Naive B cell (primary cell): ENCODE data around the gene MAP3K14. TPM values are rescaled to one million over a fixed set of nuclear protein-coding genes. Genes with fewer than 3 reads are reported as not detected.
"Not testable (repeated sequence)": the region's sequence is repeated elsewhere in the genome, so short reads cannot be mapped to it uniquely, and the experiment has no call there.

ENCODE experiments used
- ATAC-seq, 2 donors: fragments of 150-1000 bp; cut with Tn5 transposase; 2 replicates each; pipeline ENCODE4 v1.10.0; 2021; ENCODE audit warnings: low read depth in 2 of 2, mild to moderate bottlenecking in 2 of 2, moderate library complexity in 2 of 2
- DNase-seq: peaks from one replicate; pipeline ENCODE4 v3.0.0; 2022
- H3K27ac Mint-ChIP-seq, 6 donors: one replicate each; pipeline ENCODE4 v1.8.0; 2020 to 2022; ENCODE audit warnings: mild to moderate bottlenecking in 6 of 6, mixed read lengths in 6 of 6, moderate library complexity in 5 of 6, inconsistent platforms in 2 of 6
- H3K27me3 Mint-ChIP-seq, 3 donors: one replicate each; pipeline ENCODE4 v1.8.0; 2021 to 2022; ENCODE audit warnings: mixed read lengths in 3 of 3, mild to moderate bottlenecking in 1 of 3
- H3K36me3 Mint-ChIP-seq, 2 donors: one replicate each; pipeline ENCODE4 v1.8.0; 2020 to 2022; ENCODE audit warnings: mixed read lengths in 2 of 2, inconsistent platforms in 1 of 2, mild to moderate bottlenecking in 1 of 2
- H3K4me1 Mint-ChIP-seq, 3 donors: one replicate each; pipeline ENCODE4 v1.8.0; 2020 to 2022; ENCODE audit warnings: mixed read lengths in 3 of 3, inconsistent platforms in 1 of 3, mild to moderate bottlenecking in 1 of 3, moderate library complexity in 1 of 3
- H3K4me3 Mint-ChIP-seq, 8 donors: one replicate each; pipeline ENCODE4 v1.8.0; 2020 to 2022; ENCODE audit warnings: mild to moderate bottlenecking in 8 of 8, mixed read lengths in 8 of 8, moderate library complexity in 8 of 8, inconsistent platforms in 2 of 8
- H3K9me3 Mint-ChIP-seq, 7 donors: one replicate each; pipeline ENCODE4 v1.8.0; 2020 to 2022; ENCODE audit warnings: mixed read lengths in 7 of 7, mild to moderate bottlenecking in 5 of 7, inconsistent platforms in 2 of 7, moderate library complexity in 1 of 7
- polyA plus RNA-seq, 6 donors: library from polyadenylated mRNA; unstranded; fragments of 300-500 nt; fragmentation: Illumina TruSeq; gene quantifications; one replicate each; pipeline ENCODE4 v1.2.3, GENCODE V29; 2021; ENCODE audit warnings: low read depth in 6 of 6

The MAP3K14 gene
- polyA plus RNA-seq, 6 donors from 2014 or later, result 13.3 to 38.9 (median 19.1) TPM

- H3K9me3 Mint-ChIP-seq, result no peaks in the 10 kb centered on the region
- no peak overlapping the region for H3K4me3 Mint-ChIP-seq
- H3K4me1 Mint-ChIP-seq, result peaks cover 5 to 14% (median 7%) of the 10 kb centered on the region in 3 donors
- peak overlapping the region in 3 of 6 donors; percentile 8 to 75 (median 44) for H3K27ac Mint-ChIP-seq
- no peak for DNase-seq
- no peaks in the 10 kb centered on the region for H3K36me3 Mint-ChIP-seq
- peak in 1 of 2 donors; percentile 54 for ATAC-seq
- H3K27me3 Mint-ChIP-seq, result no peaks in the 10 kb centered on the region
Observed at GRCh38 chr17:45345554-45346215, 28.9 kb upstream of the MAP3K14 start.

GRCh38 chr17:45345246-45345553 lies 28.4 kb upstream of the MAP3K14 start:
- Mint-ChIP-seq H3K27me3 (no peaks in the 10 kb centered on the region), H3K9me3 (no peaks in the 10 kb centered on the region), H3K4me1 (peaks cover 5 to 14% (median 7%) of the 10 kb centered on the region in 3 donors), H3K4me3 (no peak overlapping the region), H3K36me3 (no peaks in the 10 kb centered on the region), H3K27ac (peak overlapping the region in 2 of 6 donors; percentile 8 to 44)
- ATAC-seq (no peak), DNase-seq (no peak)

GRCh38 chr17:45343967-45344664 lies 27.3 kb upstream of the MAP3K14 start:
- not testable (repeated sequence) for ATAC-seq, H3K27me3 Mint-ChIP-seq, DNase-seq, H3K4me3 Mint-ChIP-seq, H3K36me3 Mint-ChIP-seq, H3K9me3 Mint-ChIP-seq
- peak overlapping the region in 1 of 6 donors; percentile 57 for H3K27ac Mint-ChIP-seq
- peaks cover 5 to 14% (median 7%) of the 10 kb centered on the region in 3 donors for H3K4me1 Mint-ChIP-seq

- ATAC-seq (no peak), DNase-seq (no peak)
- Mint-ChIP-seq H3K9me3 (no peaks in the 10 kb centered on the region), H3K27me3 (no peaks in the 10 kb centered on the region), H3K4me3 (no peak overlapping the region), H3K27ac (no peak overlapping the region), H3K36me3 (no peaks in the 10 kb centered on the region), H3K4me1 (peaks cover 5 to 14% (median 7%) of the 10 kb centered on the region in 3 donors)
Observed at GRCh38 chr17:45342871-45343526, 26.2 kb upstream of the MAP3K14 start.

- H3K9me3 Mint-ChIP-seq, result no peaks in the 10 kb centered on the region
Observed at GRCh38 chr17:45342306-45342705, 25.5 kb upstream of the MAP3K14 start.

GRCh38 chr17:45341533-45342158 lies 24.8 kb upstream of the MAP3K14 start:
- Mint-ChIP-seq H3K27ac (no peak overlapping the region), H3K36me3 (no peaks in the 10 kb centered on the region), H3K27me3 (no peaks in the 10 kb centered on the region), H3K4me1 (peaks cover 5 to 14% (median 7%) of the 10 kb centered on the region in 3 donors), H3K9me3 (no peaks in the 10 kb centered on the region), H3K4me3 (no peak overlapping the region)
- DNase-seq (no peak), ATAC-seq (no peak)

More at GRCh38 chr17:45342306-45342705, 25.5 kb upstream of the MAP3K14 start:
- Mint-ChIP-seq H3K27ac (no peak overlapping the region), H3K4me3 (no peak overlapping the region), H3K4me1 (peaks cover 5 to 14% (median 7%) of the 10 kb centered on the region in 3 donors), H3K36me3 (no peaks in the 10 kb centered on the region), H3K27me3 (no peaks in the 10 kb centered on the region)
- ATAC-seq (no peak), DNase-seq (no peak)

GRCh38 chr17:45339646-45340605 lies 23.1 kb upstream of the MAP3K14 start:
- no peak for ATAC-seq
- no peaks in the 10 kb centered on the region for H3K36me3 Mint-ChIP-seq
- no peak overlapping the region for H3K4me3 Mint-ChIP-seq
- peaks cover 4 to 13% (median 10%) of the 10 kb centered on the region in 3 donors for H3K4me1 Mint-ChIP-seq
- peak overlapping the region in 1 of 6 donors; percentile 85 for H3K27ac Mint-ChIP-seq
- H3K27me3 Mint-ChIP-seq, result no peaks in the 10 kb centered on the region
- H3K9me3 Mint-ChIP-seq, result no peaks in the 10 kb centered on the region
- no peak for DNase-seq

GRCh38 chr17:45338996-45339535 lies 22.2 kb upstream of the MAP3K14 start:
- no peaks in the 10 kb centered on the region for H3K27me3 Mint-ChIP-seq
- no peak for ATAC-seq
- H3K4me3 Mint-ChIP-seq, result no peak overlapping the region
- DNase-seq, result no peak
- no peaks in the 10 kb centered on the region for H3K36me3 Mint-ChIP-seq
- H3K9me3 Mint-ChIP-seq, result no peaks in the 10 kb centered on the region
- H3K27ac Mint-ChIP-seq, result no peak overlapping the region
- H3K4me1 Mint-ChIP-seq, result peaks cover 10 to 19% (median 19%) of the 10 kb centered on the region in 3 donors

- H3K27ac Mint-ChIP-seq, result peak overlapping the region in 1 of 6 donors; percentile 70
- peaks cover 19 to 28% (median 27%) of the 10 kb centered on the region in 3 donors for H3K4me1 Mint-ChIP-seq
- no peaks in the 10 kb centered on the region for H3K9me3 Mint-ChIP-seq
- DNase-seq, result no peak
- ATAC-seq, result no peak
- H3K4me3 Mint-ChIP-seq, result no peak overlapping the region
- H3K36me3 Mint-ChIP-seq, result no peaks in the 10 kb centered on the region
- no peaks in the 10 kb centered on the region for H3K27me3 Mint-ChIP-seq
Observed at GRCh38 chr17:45338023-45338781, 21.4 kb upstream of the MAP3K14 start.

GRCh38 chr17:45336390-45337182 lies 19.8 kb upstream of the MAP3K14 start:
- Mint-ChIP-seq H3K4me3 (peak overlapping the region in 1 of 8 donors; percentile 35), H3K9me3 (no peaks in the 10 kb centered on the region), H3K27ac (peak overlapping the region in 2 of 6 donors; percentile 22 to 54), H3K4me1 (peaks cover 31 to 40% (median 39%) of the 10 kb centered on the region in 3 donors), H3K36me3 (no peaks in the 10 kb centered on the region), H3K27me3 (no peaks in the 10 kb centered on the region)
- no peak for ATAC-seq
- no peak for DNase-seq

GRCh38 chr17:45335721-45336120 lies 18.9 kb upstream of the MAP3K14 start:
- no peaks in the 10 kb centered on the region for H3K9me3 Mint-ChIP-seq
- H3K4me3 Mint-ChIP-seq, result peak overlapping the region in 2 of 8 donors; percentile 17 to 27
- H3K4me1 Mint-ChIP-seq, result peaks cover 31 to 40% (median 39%) of the 10 kb centered on the region in 3 donors
- ATAC-seq (no peak), DNase-seq (no peak)
- H3K27me3 Mint-ChIP-seq, result no peaks in the 10 kb centered on the region
- peak overlapping the region in 1 of 6 donors; percentile 85 for H3K27ac Mint-ChIP-seq
- no peaks in the 10 kb centered on the region for H3K36me3 Mint-ChIP-seq
